Measurements from ENCODE around the gene RRH. TPM values are rescaled to one million over a fixed set of nuclear protein-coding genes. Genes with fewer than 3 reads are reported as not detected.
"Not testable (repeated sequence)": the region's sequence is repeated elsewhere in the genome, so short reads cannot be mapped to it uniquely, and the experiment has no call there.

The RRH gene
- 0.19 TPM for total RNA-seq
- long read RNA-seq, result 0 reads

DNA sequence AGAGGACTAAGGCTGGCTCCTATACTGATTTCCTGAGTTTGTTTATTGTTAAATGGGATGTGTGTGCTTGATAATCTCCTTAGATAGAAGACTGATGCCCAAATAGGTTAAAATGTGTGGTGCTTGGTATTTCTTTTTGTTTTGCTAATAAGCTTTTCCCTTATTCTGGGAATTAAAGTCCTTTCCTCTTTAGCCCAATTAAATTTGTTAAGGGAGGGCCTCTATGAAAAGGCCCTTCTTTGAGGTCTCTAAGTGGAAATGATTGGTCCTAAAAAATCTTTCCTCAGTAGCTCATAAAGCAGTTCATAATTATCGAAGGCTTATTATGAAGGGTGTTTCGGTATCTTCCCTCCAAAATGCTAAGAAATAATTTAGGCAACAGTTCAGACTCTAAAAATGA, at the start of gene RRH:
RRH (plus strand) TSS at position 301 of the 400 bp plus-strand sequence; CDS start at position 357, 56 bp downstream.
- no peak for TF ChIP-seq CTCF (IDR thresholded peaks at IDR 0.05; ENCODE audit: borderline replicate concordance)
- intact Hi-C loops (cut with micrococcal nuclease), result loop anchor here (5.0 kb wide), 1 partner anchor 400 kb away; no protein-coding TSS in a partner anchor
- Histone ChIP-seq H3K9me3 (replicated peaks) (no peaks in the 10 kb centered on the region), H3K27ac (replicated peaks) (no peak within 1 kb of the TSS), H3K4me1 (no peaks in the 10 kb centered on the region), H3K27me3 (ENCODE audit: low read depth) (no peaks in the 10 kb centered on the region), H3K4me3 (no peak within 1 kb of the TSS), H3K36me3 (peaks cover 30% of the 10 kb centered on the region)
- DNase-seq, result no peak

DNA sequence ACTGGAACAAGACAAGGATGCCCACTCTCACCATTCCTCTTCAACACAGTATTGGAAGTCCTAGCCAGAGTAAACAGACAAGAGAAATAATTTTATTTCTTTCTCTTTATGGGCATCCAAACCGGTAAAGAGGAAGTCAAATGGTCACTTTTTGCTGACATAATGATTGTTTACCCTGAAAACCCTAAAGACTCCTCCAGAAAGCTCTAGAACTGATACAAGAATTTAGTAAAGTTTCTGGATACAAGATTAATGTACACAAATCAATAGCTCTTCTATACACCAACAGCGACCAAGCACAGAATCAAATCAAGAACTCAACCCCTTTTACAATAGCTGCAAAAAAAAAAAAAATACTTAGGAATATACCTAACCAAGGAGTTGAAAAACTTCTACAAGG, 45.7 kb upstream of the RRH start:
- H3K36me3 ChIP-seq; H3K27ac ChIP-seq (replicated peaks); H3K27me3 ChIP-seq (ENCODE audit: low read depth); H3K9me3 ChIP-seq (replicated peaks); DNase-seq; intact Hi-C loops (cut with micrococcal nuclease); H3K4me3 ChIP-seq; H3K4me1 ChIP-seq: not testable (repeated sequence)

- Histone ChIP-seq H3K27me3 (ENCODE audit: low read depth) (no peaks in the 10 kb centered on the region), H3K36me3 (no peaks in the 10 kb centered on the region), H3K9me3 (replicated peaks) (peaks cover 3% of the 10 kb centered on the region), H3K4me3 (no peak overlapping the region), H3K4me1 (no peaks in the 10 kb centered on the region), H3K27ac (replicated peaks) (no peak overlapping the region)
- DNase-seq, result no peak
- intact Hi-C loops (cut with micrococcal nuclease), result no loop called here
- no peak for TF ChIP-seq CTCF (IDR thresholded peaks at IDR 0.05; ENCODE audit: borderline replicate concordance)
These were observed 40.9 kb upstream of the RRH start for GRCh38 chr4:109786846-109787245.

- no peaks in the 10 kb centered on the region for H3K36me3 ChIP-seq
- intact Hi-C loops (cut with micrococcal nuclease), result no loop called here
- TF ChIP-seq CTCF (IDR thresholded peaks at IDR 0.05; ENCODE audit: borderline replicate concordance), result no peak
- no peak overlapping the region for H3K27ac ChIP-seq (replicated peaks)
- no peak for DNase-seq
- peaks cover 5% of the 10 kb centered on the region for H3K9me3 ChIP-seq (replicated peaks)
- H3K27me3 ChIP-seq (ENCODE audit: low read depth), result no peaks in the 10 kb centered on the region
- no peaks in the 10 kb centered on the region for H3K4me1 ChIP-seq
- H3K4me3 ChIP-seq, result no peak overlapping the region
These were observed 40.0 kb upstream of the RRH start for GRCh38 chr4:109787807-109788206.

GRCh38 chr4:109795059-109795458, 32.7 kb upstream of the RRH start:
- no peak for TF ChIP-seq CTCF (IDR thresholded peaks at IDR 0.05; ENCODE audit: borderline replicate concordance)
- DNase-seq, result no peak
- Histone ChIP-seq H3K27ac (replicated peaks) (no peak overlapping the region), H3K27me3 (ENCODE audit: low read depth) (no peaks in the 10 kb centered on the region), H3K4me1 (no peaks in the 10 kb centered on the region), H3K4me3 (no peak overlapping the region), H3K36me3 (no peaks in the 10 kb centered on the region), H3K9me3 (replicated peaks) (peaks cover 53% of the 10 kb centered on the region)
- intact Hi-C loops (cut with micrococcal nuclease), result no loop called here

DNA sequence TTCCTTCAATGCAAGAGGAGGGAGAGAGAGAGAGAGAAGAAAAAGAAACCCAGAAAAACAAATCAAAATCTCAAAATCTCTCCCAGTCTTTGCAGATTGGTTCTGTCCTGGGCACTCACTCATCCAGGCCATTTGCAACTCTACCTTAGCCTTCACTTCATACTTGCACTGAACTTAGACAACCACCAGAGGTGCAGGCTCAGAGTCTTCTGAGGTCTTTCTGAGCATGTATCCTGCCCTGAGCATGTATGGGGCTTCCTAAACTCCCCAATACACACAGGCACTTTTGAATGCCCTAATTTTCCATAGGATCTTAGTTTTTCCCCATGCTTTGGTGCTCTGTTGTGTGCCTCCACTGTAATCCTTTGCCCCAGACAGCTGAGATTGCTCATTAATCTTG, 28.9 kb upstream of the RRH start:
- Histone ChIP-seq H3K4me3 (no peak overlapping the region), H3K4me1 (peaks cover 5% of the 10 kb centered on the region), H3K27ac (replicated peaks) (no peak overlapping the region), H3K36me3 (no peaks in the 10 kb centered on the region), H3K9me3 (replicated peaks) (peaks cover 41% of the 10 kb centered on the region), H3K27me3 (ENCODE audit: low read depth) (no peaks in the 10 kb centered on the region)
- TF ChIP-seq CTCF (IDR thresholded peaks at IDR 0.05; ENCODE audit: borderline replicate concordance), result no peak
- DNase-seq, result no peak
- intact Hi-C loops (cut with micrococcal nuclease), result no loop called here
